H1 (cell line): ENCODE data around the gene DRAXIN. TPM values are rescaled to one million over a fixed set of nuclear protein-coding genes. Genes with fewer than 3 reads are reported as not detected.

Experiments used
- JUND ChIP-seq: IDR thresholded peaks from 2 replicates; pipeline ENCODE4 v1.6.1; 2011; ENCODE audit warnings: mild to moderate bottlenecking, improper control_type of control experiment, low read length
- RNF2 ChIP-seq: fragments of 200-900, 300-1000 bp; sonication (generic); IDR thresholded peaks from 2 replicates; pipeline ENCODE4 v1.7.1; 2016; ENCODE audit warnings: borderline replicate concordance, low read depth, mild to moderate bottlenecking, antibody characterized with exemption, low read length; ENCODE audit not compliant: poor library complexity, severe bottlenecking; ENCODE audit errors: missing control alignments
- polyA plus RNA-seq, 7 experiments: library from polyadenylated mRNA; depleted of rRNA in 3 of 7; stranded (reverse) in 5 of 7; unstranded in 2 of 7; fragments of >200 nt in 5 of 7; fragments of 200-250 nt in 2 of 7; gene quantifications; 1 replicate in 5 of 7; 2 replicates in 1 of 7; 4 replicates in 1 of 7; pipeline versions ENCODE4 v1.2.1 to v1.2.3, GENCODE V29; 2011 to 2013; ENCODE audit warnings: missing spikeins in 2 of 7, mixed read lengths in 2 of 7
- total RNA-seq: library from RNA; stranded (reverse); fragmentation: NEBNext Ultra II Directional; extraction: Animal tissue kit (Norgen Biotek cat#: 25700); gene quantifications from 2 replicates; pipeline ENCODE4 v1.2.1, GENCODE V29; 2021

DRAXIN gene
- total and polyA plus RNA-seq, 2 of the 8 experiments (the other 6 are each of a cell fraction or from before 2014, with no cell fraction given) = 4.6 to 17.6 TPM

- TF ChIP-seq RNF2 = no peak
- no peak for TF ChIP-seq JUND
- TF ChIP-seq, all 59 proteins: peak for 0
These were observed 44.2 kb upstream of the DRAXIN start (continued) for GRCh38 chr1:11647333-11647732.
